K562 (cell line): ENCODE data around the gene FRMPD2. TPM values are rescaled to one million over a fixed set of nuclear protein-coding genes. Genes with fewer than 3 reads are reported as not detected.

Source experiments
- ATAC-seq: fragments of 200-7000 bp; cut with Tn5 transposase; 3 replicates; pipeline ENCODE4 v1.9.1; 2020; ENCODE audit warnings: moderate library complexity
- BruUV-seq: library from RNA; stranded (reverse); fragments of 400-500 nt; replicated peaks from 2 replicates; lab custom pipeline; 2021; lab: Mats Ljungman, UMichigan
- CTCF ChIA-PET: fragments of 300-600 bp; formaldehyde crosslinking; extraction: SDS; loops from one replicate; lab custom pipeline; 2021; ENCODE audit warnings: low intra/inter-chr PET ratio; lab: Yijun Ruan, JAX
- POLR2A ChIA-PET: fragments of 300-600, 350-650 bp; sonication (Branson Sonifier 250); formaldehyde crosslinking; extraction: SDS; loops from one replicate; lab custom pipeline; 2021; ENCODE audit warnings: antibody characterized with exemption, inconsistent platforms; lab: Yijun Ruan, JAX
- DNase-seq, 4 experiments: peaks; one replicate each; pipeline versions ENCODE4 v3.0.0 to v3.0.0-alpha.2; 2011 to 2018; ENCODE audit warnings: low spot score in 3 of 4, mixed read lengths in 3 of 4; ENCODE audit errors: extremely low read depth in 1 of 4
- FAIRE-seq: peaks from 2 replicates; lab custom pipeline; 2011; peaks lifted over from hg19 to GRCh38; lab: Jason Lieb, UNC
- H2AFZ ChIP-seq: 2 replicates; pipeline ENCODE4 v1.6.0; 2011; ENCODE audit warnings: low read depth, low read length, control low read depth, inconsistent platforms
- H3K27ac ChIP-seq: fragments of 200-600 bp; 3 replicates; pipeline ENCODE4 v1.8.0; 2011; ENCODE audit warnings: low read depth, mild to moderate bottlenecking, control low read depth, inconsistent platforms, low read length, moderate library complexity, mixed read lengths; ENCODE audit errors: extremely low read depth
- H3K27me3 ChIP-seq, 2 experiments: fragments of 300-600 bp in 1 of 2; 2 replicates in 1 of 2; 3 replicates in 1 of 2; pipeline versions ENCODE4 v1.6.0 to v1.8.0; 2011; ENCODE audit warnings: inconsistent platforms in 2 of 2, low read length in 2 of 2, mild to moderate bottlenecking in 1 of 2, mixed read lengths in 1 of 2, moderate library complexity in 1 of 2; ENCODE audit not compliant: control insufficient read depth in 2 of 2, insufficient read depth in 2 of 2
- H3K36me3 ChIP-seq: fragments of 300-600 bp; 3 replicates; pipeline ENCODE4 v1.8.0; 2011; ENCODE audit warnings: mild to moderate bottlenecking, low read length, inconsistent platforms; ENCODE audit not compliant: control insufficient read depth, insufficient read depth
- H3K4me1 ChIP-seq, 2 experiments: fragments of 200-600 bp in 1 of 2; replicated peaks in 1 of 2; 2 replicates in 1 of 2; 3 replicates in 1 of 2; pipeline versions ENCODE4 v1.5.1 to v1.8.0; 2011; ENCODE audit warnings: inconsistent platforms in 2 of 2, low read length in 2 of 2, mild to moderate bottlenecking in 1 of 2, mixed read lengths in 1 of 2, moderate library complexity in 1 of 2; ENCODE audit not compliant: control insufficient read depth in 2 of 2, insufficient read depth in 2 of 2
- H3K4me2 ChIP-seq: 2 replicates; pipeline ENCODE4 v1.6.1; 2011; ENCODE audit warnings: low read length, control low read depth, inconsistent platforms, mixed read lengths; ENCODE audit not compliant: insufficient read depth
- H3K4me3 ChIP-seq: fragments of 200-600 bp; sonication (generic), shearing (Covaris generic); 2 replicates; pipeline ENCODE4 v1.5.1; 2016; ENCODE audit warnings: control low read depth, inconsistent platforms
- H3K79me2 ChIP-seq: fragments of 200-600 bp; 3 replicates; pipeline ENCODE4 v1.8.0; 2011; ENCODE audit warnings: low read length, inconsistent platforms; ENCODE audit not compliant: control insufficient read depth, insufficient read depth
- H3K9ac ChIP-seq, 2 experiments: 2 replicates each; pipeline versions ENCODE4 v1.6.0 to v1.6.1; 2011; ENCODE audit warnings: low read depth in 2 of 2, low read length in 2 of 2, control low read depth in 1 of 2, inconsistent platforms in 1 of 2, mild to moderate bottlenecking in 1 of 2, mixed read lengths in 1 of 2; ENCODE audit not compliant: insufficient read depth in 1 of 2
- H3K9me1 ChIP-seq: one replicate; pipeline ENCODE4 v1.6.0; 2011; ENCODE audit warnings: inconsistent platforms, mild to moderate bottlenecking, low read length, moderate library complexity; ENCODE audit not compliant: control insufficient read depth, insufficient read depth
- H3K9me3 ChIP-seq: replicated peaks from 2 replicates; pipeline ENCODE4 v1.5.1; 2011; ENCODE audit warnings: low read depth, low read length, inconsistent platforms; ENCODE audit not compliant: control insufficient read depth, insufficient read depth
- H4K20me1 ChIP-seq: replicated peaks from 2 replicates; pipeline ENCODE4 v1.6.1; 2011; ENCODE audit warnings: low read length, inconsistent platforms, mixed read lengths; ENCODE audit not compliant: control insufficient read depth, insufficient read depth
- KAT8 ChIP-seq: fragments of 450-650 bp; IDR thresholded peaks from 2 replicates; pipeline ENCODE4 v1.6.1; 2016; ENCODE audit warnings: low read depth, mild to moderate bottlenecking
- POLR2AphosphoS2 ChIP-seq: IDR thresholded peaks from 2 replicates; pipeline ENCODE4 v1.6.1; 2012; ENCODE audit warnings: low read length, improper control_type of control experiment
- ZBED1 ChIP-seq: IDR thresholded peaks from 2 replicates; pipeline ENCODE4 v1.6.1; 2014
- ZNF184 ChIP-seq: sonication (generic); formaldehyde crosslinking; IDR thresholded peaks from 2 replicates; pipeline ENCODE4 v1.5.0; 2020; ENCODE audit warnings: missing genetic modification reagents
- ZNF217 ChIP-seq: sonication (generic); formaldehyde crosslinking; IDR thresholded peaks from 2 replicates; pipeline ENCODE4 v1.8.0; 2022; ENCODE audit warnings: mild to moderate bottlenecking, missing genetic modification reagents
- WGBS: fragments of 100-300 bp; shearing (Covaris generic); methylation state at CpG from one replicate; pipeline ENCODE4 v1.1.6; 2016; ENCODE audit warnings: low coverage, mixed read lengths; ENCODE audit not compliant: insufficient coverage; ENCODE audit errors: missing lambda C conversion rate; 5-methylcytosine and 5-hydroxymethylcytosine counted together
- in situ Hi-C: fragments of 300-500 bp; cut with MboI; formaldehyde crosslinking; loops from 4 replicates; pipeline ENCODE4 v1.15.0; 2018; ENCODE audit warnings: inconsistent platforms, mixed read lengths
- intact Hi-C: fragments of 100-400 bp; cut with micrococcal nuclease; formaldehyde crosslinking; loops from 2 replicates; pipeline ENCODE4 v1.14.2; 2022
- polyA plus RNA-seq, 8 experiments: library from polyadenylated mRNA; depleted of rRNA in 4 of 8; stranded (reverse) in 5 of 8; unstranded in 3 of 8; fragments of >200 nt; fragmentation: Nextera tagmentation in 2 of 8; fragmentation: Illumina TruSeq in 1 of 8; extraction: Ambion mirVana in 2 of 8; extraction: Trizol in 1 of 8; gene quantifications; 2 replicates each; pipeline versions ENCODE4 v1.2.1 to v1.2.3, GENCODE V29; 2011 to 2014; ENCODE audit warnings: inconsistent platforms in 1 of 8, missing spikeins in 1 of 8
- total RNA-seq, 7 experiments: library from RNA; depleted of rRNA in 6 of 7; stranded (reverse); fragments of >200 nt in 6 of 7; fragmentation: Illumina TruSeq in 2 of 7; extraction: Trizol in 2 of 7; gene quantifications; 2 replicates each; pipeline versions ENCODE4 v1.2.1 to v1.2.3, GENCODE V29; 2011 to 2021; ENCODE audit warnings: low replicate concordance in 1 of 7
- TF ChIP-seq, protein P1 (sequence below): fragments of 250-450 bp; sonication (Bioruptor Pico); IDR thresholded peaks from 2 replicates; pipeline ENCODE4 v1.5.0; 2021
- TF ChIP-seq, protein P2 (sequence below), 2 experiments: fragments of 450-650 bp in 1 of 2; sonication (generic) in 1 of 2; formaldehyde crosslinking; conservative IDR thresholded peaks; 2 replicates each; pipeline versions ENCODE4 v1.4.0 to v1.8.1; 2020 to 2022; ENCODE audit warnings: mild to moderate bottlenecking in 1 of 2, missing genetic modification reagents in 1 of 2
- TF ChIP-seq, protein P3 (sequence below): fragments of 250-450 bp; sonication (Bioruptor Pico); IDR thresholded peaks from 2 replicates; pipeline ENCODE4 v1.5.1; 2021; ENCODE audit warnings: mild to moderate bottlenecking
- TF ChIP-seq, protein P4 (sequence below): sonication (generic); formaldehyde crosslinking; IDR thresholded peaks from 2 replicates; pipeline ENCODE4 v1.8.0; 2022; ENCODE audit warnings: mild to moderate bottlenecking, missing genetic modification reagents
- TF ChIP-seq, protein P5 (sequence below): fragments of 250-450 bp; sonication (Bioruptor Pico); IDR thresholded peaks from 2 replicates; pipeline ENCODE4 v1.4.0; 2020; ENCODE audit warnings: mild to moderate bottlenecking, moderate library complexity, borderline replicate concordance

FRMPD2 gene
- total and polyA plus RNA-seq, 9 of the 15 experiments (the other 6 are each of a cell fraction or from before 2014, with no cell fraction given): 0.12 to 0.95 (median 0.33) TPM

DNA sequence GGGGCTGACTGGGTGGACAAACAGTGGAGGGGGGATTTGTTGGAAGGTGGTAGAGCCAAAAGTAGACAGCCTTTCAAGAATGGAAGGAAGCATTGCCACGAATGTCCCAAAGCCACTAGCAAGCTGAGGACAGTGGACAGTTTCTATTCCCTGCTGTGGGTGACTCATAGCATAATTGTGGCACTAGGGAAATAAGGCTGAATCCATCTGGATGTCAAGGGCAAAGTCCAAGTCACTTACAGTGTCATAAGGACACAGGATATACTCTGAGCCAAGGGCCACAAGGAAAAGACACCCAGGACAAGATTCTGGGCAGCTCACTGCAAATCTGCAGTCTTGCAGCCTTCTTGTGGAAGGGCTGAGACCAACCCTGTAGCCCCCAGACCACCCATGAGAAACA is 79.7 kb downstream of the FRMPD2 start (continued):
- TF ChIP-seq ZNF217 (CRISPR knock-in tag) (no peak), ZBED1 (no peak), ZNF184 (CRISPR knock-in tag) (no peak)
- TF ChIP-seq, protein P1, sequence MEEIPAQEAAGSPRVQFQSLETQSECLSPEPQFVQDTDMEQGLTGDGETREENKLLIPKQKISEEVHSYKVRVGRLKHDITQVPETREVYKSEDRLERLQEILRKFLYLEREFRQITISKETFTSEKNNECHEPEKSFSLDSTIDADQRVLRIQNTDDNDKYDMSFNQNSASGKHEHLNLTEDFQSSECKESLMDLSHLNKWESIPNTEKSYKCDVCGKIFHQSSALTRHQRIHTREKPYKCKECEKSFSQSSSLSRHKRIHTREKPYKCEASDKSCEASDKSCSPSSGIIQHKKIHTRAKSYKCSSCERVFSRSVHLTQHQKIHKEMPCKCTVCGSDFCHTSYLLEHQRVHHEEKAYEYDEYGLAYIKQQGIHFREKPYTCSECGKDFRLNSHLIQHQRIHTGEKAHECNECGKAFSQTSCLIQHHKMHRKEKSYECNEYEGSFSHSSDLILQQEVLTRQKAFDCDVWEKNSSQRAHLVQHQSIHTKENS (CRISPR knock-in tag): no peak
- TF ChIP-seq, protein P2, sequence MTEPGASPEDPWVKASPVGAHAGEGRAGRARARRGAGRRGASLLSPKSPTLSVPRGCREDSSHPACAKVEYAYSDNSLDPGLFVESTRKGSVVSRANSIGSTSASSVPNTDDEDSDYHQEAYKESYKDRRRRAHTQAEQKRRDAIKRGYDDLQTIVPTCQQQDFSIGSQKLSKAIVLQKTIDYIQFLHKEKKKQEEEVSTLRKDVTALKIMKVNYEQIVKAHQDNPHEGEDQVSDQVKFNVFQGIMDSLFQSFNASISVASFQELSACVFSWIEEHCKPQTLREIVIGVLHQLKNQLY (CRISPR knock-in tag; conservative IDR thresholded peaks at IDR 0.05): no peak
- TF ChIP-seq, protein P3, sequence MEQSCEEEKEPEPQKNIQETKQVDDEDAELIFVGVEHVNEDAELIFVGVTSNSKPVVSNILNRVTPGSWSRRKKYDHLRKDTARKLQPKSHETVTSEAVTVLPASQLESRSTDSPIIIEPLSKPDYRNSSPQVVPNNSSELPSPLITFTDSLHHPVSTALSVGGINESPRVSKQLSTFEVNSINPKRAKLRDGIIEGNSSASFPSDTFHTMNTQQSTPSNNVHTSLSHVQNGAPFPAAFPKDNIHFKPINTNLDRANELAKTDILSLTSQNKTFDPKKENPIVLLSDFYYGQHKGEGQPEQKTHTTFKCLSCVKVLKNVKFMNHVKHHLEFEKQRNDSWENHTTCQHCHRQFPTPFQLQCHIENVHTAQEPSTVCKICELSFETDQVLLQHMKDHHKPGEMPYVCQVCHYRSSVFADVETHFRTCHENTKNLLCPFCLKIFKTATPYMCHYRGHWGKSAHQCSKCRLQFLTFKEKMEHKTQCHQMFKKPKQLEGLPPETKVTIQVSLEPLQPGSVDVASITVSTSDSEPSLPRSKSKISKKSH (CRISPR knock-in tag): no peak

DNA sequence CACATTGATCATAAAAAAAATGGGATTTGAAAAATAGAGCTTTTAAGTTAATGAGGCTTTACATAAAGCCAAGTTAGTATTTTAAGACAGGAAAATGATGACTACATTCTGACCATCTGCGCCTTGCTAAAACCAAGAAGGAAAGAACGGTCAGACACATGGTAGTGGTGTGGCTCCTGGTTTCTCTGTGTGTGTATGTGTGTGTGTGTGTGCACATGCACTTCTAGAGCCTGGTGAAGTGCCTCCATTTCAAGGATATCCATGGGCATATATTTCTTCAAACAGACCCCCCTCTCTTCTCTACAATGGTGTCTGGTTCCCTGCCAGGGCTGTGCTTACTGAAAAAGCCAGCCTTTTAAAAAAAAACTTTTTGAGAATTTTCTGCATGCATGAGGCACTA is 80.9 kb downstream of the FRMPD2 start:
- WGBS: 0% methylated on average over 2 of the region's 2 CpGs
- CTCF ChIA-PET: no interaction called here
- Histone ChIP-seq H3K4me3 (no peak overlapping the region), H3K27me3 (peaks cover 7 to 58% of the 10 kb centered on the region in 2 experiments; a peak in 4 of 5 replicates), H3K79me2 (no peaks in the 10 kb centered on the region), H3K4me2 (no peak overlapping the region), H3K9me1 (no peaks in the 10 kb centered on the region), H3K4me1 (no peaks in the 10 kb centered on the region), H3K27ac (no peak overlapping the region), H3K36me3 (no peaks in the 10 kb centered on the region), H3K9ac (no peak overlapping the region), H3K9me3 (no peaks in the 10 kb centered on the region), H4K20me1 (0 out of 2 replicates have a peak, but pooled peaks cover 4% of the 10 kb centered on the region), H2AFZ (no peak overlapping the region)
- FAIRE-seq (no peak), ATAC-seq (no peak), DNase-seq (no peak)
- no TSS peak for BruUV-seq
- intact Hi-C loops: no loop called here
- in situ Hi-C loops: no loop called here
- POLR2A ChIA-PET: no interaction called here
- TF ChIP-seq POLR2AphosphoS2 (no peak), KAT8 (no peak)
- TF ChIP-seq, protein P4, sequence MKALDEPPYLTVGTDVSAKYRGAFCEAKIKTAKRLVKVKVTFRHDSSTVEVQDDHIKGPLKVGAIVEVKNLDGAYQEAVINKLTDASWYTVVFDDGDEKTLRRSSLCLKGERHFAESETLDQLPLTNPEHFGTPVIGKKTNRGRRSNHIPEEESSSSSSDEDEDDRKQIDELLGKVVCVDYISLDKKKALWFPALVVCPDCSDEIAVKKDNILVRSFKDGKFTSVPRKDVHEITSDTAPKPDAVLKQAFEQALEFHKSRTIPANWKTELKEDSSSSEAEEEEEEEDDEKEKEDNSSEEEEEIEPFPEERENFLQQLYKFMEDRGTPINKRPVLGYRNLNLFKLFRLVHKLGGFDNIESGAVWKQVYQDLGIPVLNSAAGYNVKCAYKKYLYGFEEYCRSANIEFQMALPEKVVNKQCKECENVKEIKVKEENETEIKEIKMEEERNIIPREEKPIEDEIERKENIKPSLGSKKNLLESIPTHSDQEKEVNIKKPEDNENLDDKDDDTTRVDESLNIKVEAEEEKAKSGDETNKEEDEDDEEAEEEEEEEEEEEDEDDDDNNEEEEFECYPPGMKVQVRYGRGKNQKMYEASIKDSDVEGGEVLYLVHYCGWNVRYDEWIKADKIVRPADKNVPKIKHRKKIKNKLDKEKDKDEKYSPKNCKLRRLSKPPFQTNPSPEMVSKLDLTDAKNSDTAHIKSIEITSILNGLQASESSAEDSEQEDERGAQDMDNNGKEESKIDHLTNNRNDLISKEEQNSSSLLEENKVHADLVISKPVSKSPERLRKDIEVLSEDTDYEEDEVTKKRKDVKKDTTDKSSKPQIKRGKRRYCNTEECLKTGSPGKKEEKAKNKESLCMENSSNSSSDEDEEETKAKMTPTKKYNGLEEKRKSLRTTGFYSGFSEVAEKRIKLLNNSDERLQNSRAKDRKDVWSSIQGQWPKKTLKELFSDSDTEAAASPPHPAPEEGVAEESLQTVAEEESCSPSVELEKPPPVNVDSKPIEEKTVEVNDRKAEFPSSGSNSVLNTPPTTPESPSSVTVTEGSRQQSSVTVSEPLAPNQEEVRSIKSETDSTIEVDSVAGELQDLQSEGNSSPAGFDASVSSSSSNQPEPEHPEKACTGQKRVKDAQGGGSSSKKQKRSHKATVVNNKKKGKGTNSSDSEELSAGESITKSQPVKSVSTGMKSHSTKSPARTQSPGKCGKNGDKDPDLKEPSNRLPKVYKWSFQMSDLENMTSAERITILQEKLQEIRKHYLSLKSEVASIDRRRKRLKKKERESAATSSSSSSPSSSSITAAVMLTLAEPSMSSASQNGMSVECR (CRISPR knock-in tag): no peak
- TF ChIP-seq, protein P5, sequence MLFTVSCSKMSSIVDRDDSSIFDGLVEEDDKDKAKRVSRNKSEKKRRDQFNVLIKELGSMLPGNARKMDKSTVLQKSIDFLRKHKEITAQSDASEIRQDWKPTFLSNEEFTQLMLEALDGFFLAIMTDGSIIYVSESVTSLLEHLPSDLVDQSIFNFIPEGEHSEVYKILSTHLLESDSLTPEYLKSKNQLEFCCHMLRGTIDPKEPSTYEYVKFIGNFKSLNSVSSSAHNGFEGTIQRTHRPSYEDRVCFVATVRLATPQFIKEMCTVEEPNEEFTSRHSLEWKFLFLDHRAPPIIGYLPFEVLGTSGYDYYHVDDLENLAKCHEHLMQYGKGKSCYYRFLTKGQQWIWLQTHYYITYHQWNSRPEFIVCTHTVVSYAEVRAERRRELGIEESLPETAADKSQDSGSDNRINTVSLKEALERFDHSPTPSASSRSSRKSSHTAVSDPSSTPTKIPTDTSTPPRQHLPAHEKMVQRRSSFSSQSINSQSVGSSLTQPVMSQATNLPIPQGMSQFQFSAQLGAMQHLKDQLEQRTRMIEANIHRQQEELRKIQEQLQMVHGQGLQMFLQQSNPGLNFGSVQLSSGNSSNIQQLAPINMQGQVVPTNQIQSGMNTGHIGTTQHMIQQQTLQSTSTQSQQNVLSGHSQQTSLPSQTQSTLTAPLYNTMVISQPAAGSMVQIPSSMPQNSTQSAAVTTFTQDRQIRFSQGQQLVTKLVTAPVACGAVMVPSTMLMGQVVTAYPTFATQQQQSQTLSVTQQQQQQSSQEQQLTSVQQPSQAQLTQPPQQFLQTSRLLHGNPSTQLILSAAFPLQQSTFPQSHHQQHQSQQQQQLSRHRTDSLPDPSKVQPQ (CRISPR knock-in tag): no peak
